PC-9 (cell line): ENCODE measurements around the gene ENPEP.

ENCODE experiments used
- CTCF ChIP-seq: fragments of 200-600 bp; sonication (generic); conservative IDR thresholded peaks from 2 replicates; pipeline ENCODE4 v1.6.1; 2017; ENCODE audit warnings: mixed run types, antibody characterized with exemption, mild to moderate bottlenecking, moderate library complexity
- EZH2 ChIP-seq: fragments of 200-600 bp; sonication (generic); IDR thresholded peaks from 2 replicates; pipeline ENCODE4 v1.8.0; 2017; ENCODE audit warnings: antibody characterized with exemption, low read depth

GRCh38 chr4:110586131-110586850 lies 110.3 kb downstream of the ENPEP start:
- TF ChIP-seq CTCF (peak; percentile 55), EZH2 (no peak)
